Fibroblast of mammary gland (primary cell): ENCODE results near the gene SGPL1.

Experiments used
- DNase-seq: peaks from one replicate; pipeline ENCODE4 v3.0.0-alpha.2; 2010; ENCODE audit warnings: low read depth
- H3K4me3 ChIP-seq: 2 replicates; pipeline ENCODE4 v1.5.1; 2011; ENCODE audit warnings: low read depth, mild to moderate bottlenecking, low read length, moderate library complexity; ENCODE audit not compliant: control insufficient read depth
- CTCF ChIP-seq: conservative IDR thresholded peaks from 2 replicates; pipeline ENCODE4 v1.5.1; 2011; ENCODE audit warnings: low read depth, low read length, inconsistent platforms; ENCODE audit not compliant: control insufficient read depth, insufficient read depth

Gene SGPL1

GRCh38 chr10:70777063-70777875 is 38.5 kb upstream of the SGPL1 start:
- DNase-seq, result no peak

GRCh38 chr10:70778267-70778924 is 37.4 kb upstream of the SGPL1 start:
- TF ChIP-seq CTCF, result no peak
- DNase-seq, result no peak
- H3K4me3 ChIP-seq, result no peak overlapping the region

More at GRCh38 chr10:70777063-70777875, 38.5 kb upstream of the SGPL1 start:
- no peak for TF ChIP-seq CTCF
- H3K4me3 ChIP-seq, result no peak overlapping the region

GRCh38 chr10:70779088-70779487 is 36.7 kb upstream of the SGPL1 start:
- H3K4me3 ChIP-seq, result no peak overlapping the region
- DNase-seq, result no peak
- no peak for TF ChIP-seq CTCF

GRCh38 chr10:70779511-70780369 is 36.0 kb upstream of the SGPL1 start:
- no peak for TF ChIP-seq CTCF
- no peak overlapping the region for H3K4me3 ChIP-seq
- DNase-seq, result no peak

GRCh38 chr10:70780370-70780760 is 35.4 kb upstream of the SGPL1 start:
- DNase-seq, result no peak
- H3K4me3 ChIP-seq, result no peak overlapping the region
- TF ChIP-seq CTCF, result no peak

GRCh38 chr10:70780772-70781171 is 35.0 kb upstream of the SGPL1 start:
- no peak for TF ChIP-seq CTCF

More at GRCh38 chr10:70780772-70781171, 35.0 kb upstream of the SGPL1 start:
- no peak overlapping the region for H3K4me3 ChIP-seq
- DNase-seq, result no peak
